Peyer's patch (tissue), 4 donors: ENCODE measurements around the gene ZNF792. TPM values are rescaled to one million over a fixed set of nuclear protein-coding genes. Genes with fewer than 3 reads are reported as not detected.

ENCODE experiments used
- DNase-seq, 3 donors: peaks; one replicate each; pipeline ENCODE4 v3.0.0-alpha.2; 2017 to 2019
- H3K27ac ChIP-seq, 4 donors: fragments of 200-600 bp; sonication (generic); one replicate each; pipeline ENCODE4 v1.5.1; 2016 to 2019
- H3K27me3 ChIP-seq, 2 donors: fragments of 200-600 bp; sonication (generic); one replicate each; pipeline ENCODE4 v1.5.1; 2019
- H3K36me3 ChIP-seq, 3 donors: fragments of 200-600 bp; sonication (generic); one replicate each; pipeline ENCODE4 v1.5.1; 2016 to 2019
- H3K4me1 ChIP-seq, 4 donors: fragments of 200-600 bp; sonication (generic); one replicate each; pipeline ENCODE4 v1.5.1; 2016 to 2019
- H3K4me3 ChIP-seq, 4 donors: fragments of 200-600 bp; sonication (generic); 1 replicate in 3 of 4; 2 replicates in 1 of 4; pipeline ENCODE4 v1.5.1; 2016 to 2019; ENCODE audit warnings: mild to moderate bottlenecking in 1 of 4
- H3K9me3 ChIP-seq, 4 donors: fragments of 200-600 bp; sonication (generic); one replicate each; pipeline ENCODE4 v1.5.1; 2016 to 2019; ENCODE audit warnings: mild to moderate bottlenecking in 1 of 4
- CTCF ChIP-seq, 6 experiments: fragments of 450-650 bp in 4 of 6; fragments of 200-600 bp in 2 of 6; sonication (generic) in 1 of 6; IDR thresholded peaks; one replicate each; pipeline ENCODE4 v1.5.1; 2017 to 2019; ENCODE audit warnings: antibody characterized with exemption in 6 of 6, mild to moderate bottlenecking in 3 of 6, moderate library complexity in 1 of 6
- POLR2A ChIP-seq, 2 donors: fragments of 450-650 bp; IDR thresholded peaks; one replicate each; pipeline ENCODE4 v1.5.1; 2017; ENCODE audit warnings: antibody characterized with exemption in 2 of 2, mild to moderate bottlenecking in 2 of 2, moderate library complexity in 2 of 2
- total RNA-seq, 4 donors: library from RNA; depleted of rRNA; stranded (reverse); fragments of >200 nt; gene quantifications; one replicate each; pipeline ENCODE4 v1.1.0, GENCODE V29; 2016

Gene ZNF792
- 10 to 100 TPM in 1 of 4 donors, 1 to 10 TPM in 3; 7.0 to 15.7 (median 7.4) TPM for total RNA-seq

- peak; percentile 70 to 82 (median 80) for DNase-seq
- peak within 1 kb of the TSS; percentile 41 to 82 (median 76) for H3K27ac ChIP-seq
- H3K4me3 ChIP-seq, result peak within 1 kb of the TSS; percentile 62 to 91 (median 84)
- H3K9me3 ChIP-seq, result peaks cover 0 to 30% (median 17%) of the 10 kb centered on the region in 4 donors
- H3K4me1 ChIP-seq, result peaks cover 0 to 11% (median 0%) of the 10 kb centered on the region in 4 donors
- H3K27me3 ChIP-seq, result no peaks in the 10 kb centered on the region
- peaks cover 0 to 27% (median 4%) of the 10 kb centered on the region in 3 donors for H3K36me3 ChIP-seq
- TF ChIP-seq CTCF (IDR thresholded peaks at IDR 0.05) (peak in 1 of 6 experiments; percentile 21), POLR2A (IDR thresholded peaks at IDR 0.05) (peak; percentile 10 to 12)
These were observed at the start of gene ZNF792 for GRCh38 chr19:34963573-34964406. TSS of gene ZNF792 (minus strand) at chr19:34964229. CDS start at chr19:34963662, 567 bp downstream.

GRCh38 chr19:35013041-35013819 is 49.2 kb upstream of the ZNF792 start:
- H3K36me3 ChIP-seq, result peaks cover 0 to 57% (median 0%) of the 10 kb centered on the region in 3 donors
- peak in 1 of 2 donors; percentile 19 for TF ChIP-seq POLR2A (IDR thresholded peaks at IDR 0.05)
- TF ChIP-seq CTCF (IDR thresholded peaks at IDR 0.05), result peak; percentile 93 to 99 (median 96)
- peak overlapping the region in 3 of 4 donors; percentile 24 to 69 (median 54) for H3K27ac ChIP-seq
- DNase-seq, result peak; percentile 75 to 87 (median 85)
- peaks cover 0 to 32% (median 17%) of the 10 kb centered on the region in 4 donors for H3K4me1 ChIP-seq
- H3K9me3 ChIP-seq, result no peaks in the 10 kb centered on the region
- no peak overlapping the region for H3K4me3 ChIP-seq
- no peaks in the 10 kb centered on the region for H3K27me3 ChIP-seq

GRCh38 chr19:35011737-35012682 is 48.0 kb upstream of the ZNF792 start:
- Histone ChIP-seq H3K27ac (peak overlapping the region; percentile 4 to 69 (median 16)), H3K4me1 (peaks cover 0 to 42% (median 17%) of the 10 kb centered on the region in 4 donors), H3K27me3 (no peaks in the 10 kb centered on the region), H3K9me3 (no peaks in the 10 kb centered on the region), H3K4me3 (no peak overlapping the region), H3K36me3 (peaks cover 0 to 45% (median 0%) of the 10 kb centered on the region in 3 donors)
- TF ChIP-seq POLR2A (IDR thresholded peaks at IDR 0.05), result no peak
- no peak for TF ChIP-seq CTCF (IDR thresholded peaks at IDR 0.05)
- DNase-seq, result no peak

GRCh38 chr19:35011091-35011689 is 47.2 kb upstream of the ZNF792 start:
- Histone ChIP-seq H3K27me3 (no peaks in the 10 kb centered on the region), H3K9me3 (no peaks in the 10 kb centered on the region), H3K27ac (peak overlapping the region in 3 of 4 donors; percentile 9 to 55 (median 22)), H3K4me1 (peaks cover 0 to 48% (median 17%) of the 10 kb centered on the region in 4 donors), H3K4me3 (no peak overlapping the region), H3K36me3 (peaks cover 0 to 37% (median 0%) of the 10 kb centered on the region in 3 donors)
- peak in 2 of 3 donors; percentile 37 to 62 for DNase-seq
- TF ChIP-seq CTCF (IDR thresholded peaks at IDR 0.05), result no peak
- TF ChIP-seq POLR2A (IDR thresholded peaks at IDR 0.05), result no peak
